GM12878 (cell line): ENCODE results near the gene LINGO1. TPM values are rescaled to one million over a fixed set of nuclear protein-coding genes. Genes with fewer than 3 reads are reported as not detected.

Source experiments
- CBX3 ChIP-seq: fragments of 200-600 bp; sonication (generic); IDR thresholded peaks from 2 replicates; pipeline ENCODE4 v1.6.1; 2016; ENCODE audit warnings: low read depth, borderline replicate concordance
- NFYA ChIP-seq: IDR thresholded peaks from 2 replicates; pipeline ENCODE4 v1.6.1; 2011; ENCODE audit warnings: low read depth, mild to moderate bottlenecking, low read length, improper control_type of control experiment, borderline replicate concordance
- SMAD1 ChIP-seq: fragments of 450-650 bp; IDR thresholded peaks from 2 replicates; pipeline ENCODE4 v1.6.1; 2018; ENCODE audit warnings: mild to moderate bottlenecking, low read depth; ENCODE audit not compliant: partially characterized antibody
- TCF7 ChIP-seq: IDR thresholded peaks from 2 replicates; pipeline ENCODE4 v1.6.1; 2014; ENCODE audit warnings: antibody characterized with exemption, borderline replicate concordance
- polyA plus RNA-seq, 11 experiments: library from polyadenylated mRNA; depleted of rRNA in 4 of 11; unstranded in 6 of 11; stranded (reverse) in 5 of 11; fragments of >200 nt; fragmentation: Nextera tagmentation in 4 of 11; fragmentation: Illumina TruSeq in 1 of 11; extraction: Ambion mirVana in 4 of 11; extraction: Trizol in 1 of 11; gene quantifications; 1 replicate in 1 of 11; 2 replicates in 10 of 11; pipeline versions ENCODE4 v1.2.1 to v1.2.3, GENCODE V29; 2011 to 2016; ENCODE audit warnings: inconsistent platforms in 2 of 11, missing spikeins in 2 of 11, low read depth in 1 of 11
- total RNA-seq, 4 experiments: library from RNA; depleted of rRNA in 3 of 4; stranded (reverse); fragments of >200 nt in 3 of 4; fragmentation: Illumina TruSeq in 1 of 4; extraction: Trizol in 1 of 4; gene quantifications; 2 replicates each; pipeline versions ENCODE4 v1.2.1 to v1.2.3, GENCODE V29; 2013 to 2021
- TF ChIP-seq, protein P1 (sequence below): fragments of 450-650 bp; IDR thresholded peaks from 2 replicates; pipeline ENCODE4 v1.6.1; 2017; ENCODE audit warnings: mild to moderate bottlenecking, moderate library complexity
- TF ChIP-seq, protein P2 (sequence below): IDR thresholded peaks from 2 replicates; pipeline ENCODE4 v1.6.1; 2012; ENCODE audit warnings: low read length, inconsistent platforms
- TF ChIP-seq, protein P3 (sequence below): fragments of 150-350 bp; IDR thresholded peaks from 2 replicates; pipeline ENCODE4 v1.6.1; 2016; ENCODE audit warnings: low read depth, low read length
- TF ChIP-seq, protein P4 (sequence below): fragments of 450-650 bp; formaldehyde crosslinking; IDR thresholded peaks from 2 replicates; pipeline ENCODE4 v1.4.0; 2022; ENCODE audit warnings: mild to moderate bottlenecking, moderate library complexity

The LINGO1 gene
- total and polyA plus RNA-seq, 10 of the 15 experiments (the other 5 are each of a cell fraction or from before 2014, with no cell fraction given) = 0.04 to 3.9 (median 0.17) TPM; not detected in 6

DNA sequence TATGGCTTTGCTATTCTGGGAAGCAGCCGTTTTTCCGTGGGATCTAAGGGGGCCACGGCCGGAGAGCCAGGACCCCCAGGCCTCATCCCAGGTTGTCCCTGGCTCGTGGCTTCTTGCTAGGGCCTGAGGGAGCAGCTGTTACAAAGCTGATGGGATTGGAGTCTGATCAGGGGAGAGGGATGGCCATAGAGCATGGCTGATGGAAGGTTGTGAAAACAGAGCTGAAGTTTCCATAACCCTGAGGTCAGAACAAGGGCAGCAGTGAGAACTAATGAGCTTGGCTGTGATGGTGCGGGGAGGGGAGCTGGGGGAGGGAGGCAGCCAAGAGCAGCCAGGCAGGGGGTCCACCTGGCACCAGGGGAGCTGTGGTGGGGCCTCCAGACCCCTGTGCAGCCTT, 63.0 kb downstream of the LINGO1 start (continued):
- TF ChIP-seq SMAD1 (no peak), NFYA (no peak), TCF7 (no peak), CBX3 (no peak)
- TF ChIP-seq, protein P1, sequence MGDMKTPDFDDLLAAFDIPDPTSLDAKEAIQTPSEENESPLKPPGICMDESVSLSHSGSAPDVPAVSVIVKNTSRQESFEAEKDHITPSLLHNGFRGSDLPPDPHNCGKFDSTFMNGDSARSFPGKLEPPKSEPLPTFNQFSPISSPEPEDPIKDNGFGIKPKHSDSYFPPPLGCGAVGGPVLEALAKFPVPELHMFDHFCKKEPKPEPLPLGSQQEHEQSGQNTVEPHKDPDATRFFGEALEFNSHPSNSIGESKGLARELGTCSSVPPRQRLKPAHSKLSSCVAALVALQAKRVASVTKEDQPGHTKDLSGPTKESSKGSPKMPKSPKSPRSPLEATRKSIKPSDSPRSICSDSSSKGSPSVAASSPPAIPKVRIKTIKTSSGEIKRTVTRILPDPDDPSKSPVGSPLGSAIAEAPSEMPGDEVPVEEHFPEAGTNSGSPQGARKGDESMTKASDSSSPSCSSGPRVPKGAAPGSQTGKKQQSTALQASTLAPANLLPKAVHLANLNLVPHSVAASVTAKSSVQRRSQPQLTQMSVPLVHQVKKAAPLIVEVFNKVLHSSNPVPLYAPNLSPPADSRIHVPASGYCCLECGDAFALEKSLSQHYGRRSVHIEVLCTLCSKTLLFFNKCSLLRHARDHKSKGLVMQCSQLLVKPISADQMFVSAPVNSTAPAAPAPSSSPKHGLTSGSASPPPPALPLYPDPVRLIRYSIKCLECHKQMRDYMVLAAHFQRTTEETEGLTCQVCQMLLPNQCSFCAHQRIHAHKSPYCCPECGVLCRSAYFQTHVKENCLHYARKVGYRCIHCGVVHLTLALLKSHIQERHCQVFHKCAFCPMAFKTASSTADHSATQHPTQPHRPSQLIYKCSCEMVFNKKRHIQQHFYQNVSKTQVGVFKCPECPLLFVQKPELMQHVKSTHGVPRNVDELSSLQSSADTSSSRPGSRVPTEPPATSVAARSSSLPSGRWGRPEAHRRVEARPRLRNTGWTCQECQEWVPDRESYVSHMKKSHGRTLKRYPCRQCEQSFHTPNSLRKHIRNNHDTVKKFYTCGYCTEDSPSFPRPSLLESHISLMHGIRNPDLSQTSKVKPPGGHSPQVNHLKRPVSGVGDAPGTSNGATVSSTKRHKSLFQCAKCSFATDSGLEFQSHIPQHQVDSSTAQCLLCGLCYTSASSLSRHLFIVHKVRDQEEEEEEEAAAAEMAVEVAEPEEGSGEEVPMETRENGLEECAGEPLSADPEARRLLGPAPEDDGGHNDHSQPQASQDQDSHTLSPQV = no peak
- TF ChIP-seq, protein P2, sequence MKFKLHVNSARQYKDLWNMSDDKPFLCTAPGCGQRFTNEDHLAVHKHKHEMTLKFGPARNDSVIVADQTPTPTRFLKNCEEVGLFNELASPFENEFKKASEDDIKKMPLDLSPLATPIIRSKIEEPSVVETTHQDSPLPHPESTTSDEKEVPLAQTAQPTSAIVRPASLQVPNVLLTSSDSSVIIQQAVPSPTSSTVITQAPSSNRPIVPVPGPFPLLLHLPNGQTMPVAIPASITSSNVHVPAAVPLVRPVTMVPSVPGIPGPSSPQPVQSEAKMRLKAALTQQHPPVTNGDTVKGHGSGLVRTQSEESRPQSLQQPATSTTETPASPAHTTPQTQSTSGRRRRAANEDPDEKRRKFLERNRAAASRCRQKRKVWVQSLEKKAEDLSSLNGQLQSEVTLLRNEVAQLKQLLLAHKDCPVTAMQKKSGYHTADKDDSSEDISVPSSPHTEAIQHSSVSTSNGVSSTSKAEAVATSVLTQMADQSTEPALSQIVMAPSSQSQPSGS = no peak
- TF ChIP-seq, protein P3, sequence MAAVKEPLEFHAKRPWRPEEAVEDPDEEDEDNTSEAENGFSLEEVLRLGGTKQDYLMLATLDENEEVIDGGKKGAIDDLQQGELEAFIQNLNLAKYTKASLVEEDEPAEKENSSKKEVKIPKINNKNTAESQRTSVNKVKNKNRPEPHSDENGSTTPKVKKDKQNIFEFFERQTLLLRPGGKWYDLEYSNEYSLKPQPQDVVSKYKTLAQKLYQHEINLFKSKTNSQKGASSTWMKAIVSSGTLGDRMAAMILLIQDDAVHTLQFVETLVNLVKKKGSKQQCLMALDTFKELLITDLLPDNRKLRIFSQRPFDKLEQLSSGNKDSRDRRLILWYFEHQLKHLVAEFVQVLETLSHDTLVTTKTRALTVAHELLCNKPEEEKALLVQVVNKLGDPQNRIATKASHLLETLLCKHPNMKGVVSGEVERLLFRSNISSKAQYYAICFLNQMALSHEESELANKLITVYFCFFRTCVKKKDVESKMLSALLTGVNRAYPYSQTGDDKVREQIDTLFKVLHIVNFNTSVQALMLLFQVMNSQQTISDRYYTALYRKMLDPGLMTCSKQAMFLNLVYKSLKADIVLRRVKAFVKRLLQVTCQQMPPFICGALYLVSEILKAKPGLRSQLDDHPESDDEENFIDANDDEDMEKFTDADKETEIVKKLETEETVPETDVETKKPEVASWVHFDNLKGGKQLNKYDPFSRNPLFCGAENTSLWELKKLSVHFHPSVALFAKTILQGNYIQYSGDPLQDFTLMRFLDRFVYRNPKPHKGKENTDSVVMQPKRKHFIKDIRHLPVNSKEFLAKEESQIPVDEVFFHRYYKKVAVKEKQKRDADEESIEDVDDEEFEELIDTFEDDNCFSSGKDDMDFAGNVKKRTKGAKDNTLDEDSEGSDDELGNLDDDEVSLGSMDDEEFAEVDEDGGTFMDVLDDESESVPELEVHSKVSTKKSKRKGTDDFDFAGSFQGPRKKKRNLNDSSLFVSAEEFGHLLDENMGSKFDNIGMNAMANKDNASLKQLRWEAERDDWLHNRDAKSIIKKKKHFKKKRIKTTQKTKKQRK = no peak
- TF ChIP-seq, protein P4, sequence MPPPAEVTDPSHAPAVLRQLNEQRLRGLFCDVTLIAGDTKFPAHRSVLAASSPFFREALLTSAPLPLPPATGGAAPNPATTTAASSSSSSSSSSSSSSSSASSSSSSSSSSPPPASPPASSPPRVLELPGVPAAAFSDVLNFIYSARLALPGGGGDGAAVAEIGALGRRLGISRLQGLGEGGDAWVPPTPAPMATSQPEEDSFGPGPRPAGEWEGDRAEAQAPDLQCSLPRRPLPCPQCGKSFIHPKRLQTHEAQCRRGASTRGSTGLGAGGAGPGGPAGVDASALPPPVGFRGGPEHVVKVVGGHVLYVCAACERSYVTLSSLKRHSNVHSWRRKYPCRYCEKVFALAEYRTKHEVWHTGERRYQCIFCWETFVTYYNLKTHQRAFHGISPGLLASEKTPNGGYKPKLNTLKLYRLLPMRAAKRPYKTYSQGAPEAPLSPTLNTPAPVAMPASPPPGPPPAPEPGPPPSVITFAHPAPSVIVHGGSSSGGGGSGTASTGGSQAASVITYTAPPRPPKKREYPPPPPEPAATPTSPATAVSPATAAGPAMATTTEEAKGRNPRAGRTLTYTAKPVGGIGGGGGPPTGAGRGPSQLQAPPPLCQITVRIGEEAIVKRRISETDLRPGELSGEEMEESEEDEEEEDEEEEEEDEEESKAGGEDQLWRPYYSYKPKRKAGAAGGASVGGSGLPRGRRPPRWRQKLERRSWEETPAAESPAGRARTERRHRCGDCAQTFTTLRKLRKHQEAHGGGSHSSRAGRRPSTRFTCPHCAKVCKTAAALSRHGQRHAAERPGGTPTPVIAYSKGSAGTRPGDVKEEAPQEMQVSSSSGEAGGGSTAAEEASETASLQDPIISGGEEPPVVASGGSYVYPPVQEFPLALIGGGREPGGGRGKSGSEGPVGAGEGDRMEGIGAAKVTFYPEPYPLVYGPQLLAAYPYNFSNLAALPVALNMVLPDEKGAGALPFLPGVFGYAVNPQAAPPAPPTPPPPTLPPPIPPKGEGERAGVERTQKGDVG = no peak
